Adipose tissue (tissue), 3 donors: Measurements from ENCODE around the gene AP3M1. TPM values are rescaled to one million over a fixed set of nuclear protein-coding genes. Genes with fewer than 3 reads are reported as not detected.

Source experiments
- H3K27ac ChIP-seq: one replicate; pipeline ENCODE4 v1.5.1; 2013; ENCODE audit warnings: low read depth, low read length
- WGBS, 3 donors: extraction: QIAGEN DNeasy Blood & Tissue Kit; methylation state at CpG; one replicate each; pipeline ENCODE4 v1.1.7; 2013; 5-methylcytosine and 5-hydroxymethylcytosine counted together
- polyA plus RNA-seq, 3 donors: library from polyadenylated mRNA; stranded (reverse); fragments of 200-250 nt; gene quantifications; one replicate each; pipeline ENCODE4 v1.2.3, GENCODE V29; 2013
- donor health status: healthy with polysubstance abuse.
- donor health status: Bipolar disorder and iron deficiency.
- donor health status: healthy.

AP3M1 gene
- polyA plus RNA-seq, 3 donors = 11.2 to 20.2 (median 13.2) TPM

DNA sequence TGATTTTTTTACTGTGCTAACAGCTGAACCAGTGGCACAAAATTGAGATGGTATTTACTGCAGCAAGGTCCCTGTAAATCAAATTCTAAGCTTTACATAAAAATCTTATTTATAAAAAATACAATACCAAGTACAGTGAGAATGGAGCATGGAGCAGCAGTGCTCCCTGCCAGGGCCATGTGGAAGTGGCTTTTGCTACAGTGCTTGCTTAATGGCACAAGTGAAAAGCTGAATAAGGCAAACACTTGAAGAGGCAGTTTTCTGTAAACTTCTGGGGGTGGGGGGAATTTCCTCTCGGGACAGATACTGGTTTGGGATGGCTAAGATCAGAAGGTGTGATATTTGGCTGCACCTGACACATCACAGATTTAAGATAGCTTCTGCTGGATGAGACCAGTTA is 27.5 kb downstream of the AP3M1 start:
- 26 to 64% (median 33%) methylated on average over 1 of the region's 1 CpG for WGBS, 3 donors
- no peak overlapping the region for H3K27ac ChIP-seq

DNA sequence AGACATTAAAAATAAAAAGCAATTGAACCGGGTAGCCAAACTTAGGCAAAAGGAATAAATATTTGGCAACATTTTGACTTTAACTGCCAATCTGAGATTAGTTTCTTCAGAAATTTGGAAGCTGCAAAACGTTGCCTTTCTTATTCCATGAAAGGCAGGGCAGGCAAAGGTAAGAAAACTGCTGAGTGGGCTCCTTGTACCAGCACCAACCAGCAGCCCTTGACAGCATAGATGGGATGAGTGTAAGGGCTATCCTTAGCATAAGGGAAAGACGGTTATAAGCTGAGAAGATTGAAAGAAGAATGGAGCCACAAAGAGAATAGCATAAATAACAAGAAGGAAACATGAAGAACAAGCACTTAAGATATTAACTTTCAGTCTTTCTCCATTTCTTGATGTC is 28.6 kb downstream of the AP3M1 start:
- no peak overlapping the region for H3K27ac ChIP-seq
- WGBS, 3 donors = 64 to 74% (median 68%) methylated on average over 3 of the region's 3 CpGs

DNA sequence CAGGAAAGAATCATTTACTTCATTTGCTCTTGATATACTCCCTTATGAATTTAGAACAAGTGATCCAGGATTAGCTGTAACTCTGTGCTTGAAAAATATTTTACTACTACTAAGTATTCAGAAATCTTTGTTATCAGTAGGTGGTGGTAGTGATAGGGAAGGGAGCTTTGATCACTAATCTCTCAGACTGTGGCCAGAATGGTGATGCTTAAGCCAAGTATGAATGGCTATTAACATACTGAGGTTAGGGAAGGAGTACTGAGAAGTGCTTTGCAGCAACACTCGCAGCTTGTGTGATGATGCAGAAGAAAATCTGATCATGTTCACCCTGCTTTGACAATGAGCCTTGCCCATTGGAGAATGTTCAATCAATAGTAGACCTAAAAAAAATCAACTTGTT is 29.3 kb downstream of the AP3M1 start:
- 76 to 87% (median 85%) methylated on average over 1 of the region's 1 CpG for WGBS, 3 donors
- no peak overlapping the region for H3K27ac ChIP-seq

DNA sequence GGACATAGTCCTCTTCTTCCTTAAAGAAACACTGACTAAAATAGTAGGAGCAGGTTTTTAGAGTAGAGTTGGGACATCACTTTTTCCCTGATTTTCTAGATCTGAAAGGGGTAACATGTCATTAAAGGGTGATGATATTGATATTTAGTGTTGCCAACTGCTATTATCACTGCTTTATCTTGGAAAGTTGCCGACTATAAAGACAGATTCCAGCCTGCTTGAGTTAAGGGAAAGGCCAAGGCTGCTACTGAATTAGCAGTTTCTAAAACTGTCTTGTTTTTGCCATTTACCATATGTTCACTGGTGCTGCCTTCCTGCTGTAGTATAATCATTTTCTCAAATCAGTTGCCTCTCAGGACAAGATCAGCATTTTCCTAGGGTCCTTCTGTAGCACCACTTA is 29.7 kb downstream of the AP3M1 start:
- WGBS, 3 donors = 18 to 55% (median 47%) methylated on average over 1 of the region's 1 CpG
- no peak overlapping the region for H3K27ac ChIP-seq

GRCh38 chr10:74118804-74119203 is 31.8 kb downstream of the AP3M1 start:
- H3K27ac ChIP-seq = no peak overlapping the region
- 79 to 93% (median 83%) methylated on average over 3 of the region's 3 CpGs for WGBS, 3 donors

- H3K27ac ChIP-seq = no peak overlapping the region
- WGBS, 3 donors = 92 to 97% (median 93%) methylated on average over 4 of the region's 4 CpGs
Observed at GRCh38 chr10:74117738-74118137, 32.9 kb downstream of the AP3M1 start.

DNA sequence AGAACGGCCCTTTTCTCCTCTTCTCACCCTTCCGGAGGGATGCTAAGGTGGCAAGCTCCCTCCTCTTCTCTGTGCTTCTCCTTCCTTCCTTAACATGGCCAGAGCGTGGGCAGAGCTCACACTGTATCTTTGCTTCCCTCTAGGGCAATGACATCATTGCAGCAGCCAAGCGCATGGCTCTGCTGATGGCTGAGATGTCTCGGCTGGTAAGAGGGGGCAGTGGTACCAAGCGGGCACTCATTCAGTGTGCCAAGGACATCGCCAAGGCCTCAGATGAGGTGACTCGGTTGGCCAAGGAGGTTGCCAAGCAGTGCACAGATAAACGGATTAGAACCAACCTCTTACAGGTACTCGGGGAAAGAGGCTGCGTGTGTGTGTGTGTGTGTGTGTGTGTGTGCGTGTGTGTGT is 36.6 kb downstream of the AP3M1 start:
- 78 to 85% (median 78%) methylated on average over 12 of the region's 12 CpGs for WGBS, 3 donors
- no peak overlapping the region for H3K27ac ChIP-seq

- no peak overlapping the region for H3K27ac ChIP-seq
- 48 to 89% (median 71%) methylated on average over 1 of the region's 1 CpG for WGBS, 3 donors
Observed at GRCh38 chr10:74113546-74113945, 37.1 kb downstream of the AP3M1 start.

DNA sequence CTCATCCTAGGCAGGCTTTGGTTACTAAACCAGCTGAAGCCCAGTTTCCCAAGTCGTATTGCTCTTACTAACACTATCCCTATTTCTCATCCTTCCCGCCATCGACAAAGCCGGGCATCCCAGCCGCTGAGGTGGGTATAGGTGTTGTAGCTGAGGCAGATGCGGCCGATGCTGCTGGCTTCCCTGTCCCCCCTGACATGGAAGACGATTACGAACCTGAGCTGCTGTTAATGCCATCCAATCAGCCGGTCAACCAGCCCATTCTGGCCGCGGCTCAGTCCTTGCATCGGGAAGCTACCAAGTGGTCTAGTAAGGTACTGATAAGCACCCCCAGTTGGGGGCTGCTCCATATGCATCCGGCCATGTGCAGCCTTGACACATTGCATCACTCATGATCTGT is 38.8 kb downstream of the AP3M1 start:
- 95 to 98% (median 98%) methylated on average over 14 of the region's 14 CpGs for WGBS, 3 donors
- no peak overlapping the region for H3K27ac ChIP-seq

- 74 to 85% (median 79%) methylated on average over 1 of the region's 1 CpG for WGBS, 3 donors
Observed at GRCh38 chr10:74110120-74110519, 40.5 kb downstream of the AP3M1 start.

DNA sequence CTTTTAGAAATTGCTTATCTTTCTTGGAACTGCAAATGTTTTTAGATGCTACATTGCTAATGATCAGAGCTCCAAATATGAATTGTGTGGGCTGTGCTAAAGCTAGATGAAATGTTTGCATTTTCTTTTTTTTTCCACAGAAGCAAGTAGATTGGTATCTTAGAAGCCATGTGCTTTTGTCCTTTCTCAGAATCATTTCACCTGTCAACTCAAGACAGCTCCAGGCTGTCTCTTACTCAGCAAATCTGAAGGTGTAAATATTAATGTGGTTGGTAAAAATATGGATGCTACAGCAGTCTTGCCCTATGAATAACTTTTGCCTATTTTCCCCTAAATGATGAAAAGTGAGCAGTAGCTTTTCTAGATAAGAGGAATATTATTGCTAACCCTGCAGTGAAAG is 41.2 kb downstream of the AP3M1 start:
- no peak overlapping the region for H3K27ac ChIP-seq

More at GRCh38 chr10:74110120-74110519, 40.5 kb downstream of the AP3M1 start:
- H3K27ac ChIP-seq = no peak overlapping the region

DNA sequence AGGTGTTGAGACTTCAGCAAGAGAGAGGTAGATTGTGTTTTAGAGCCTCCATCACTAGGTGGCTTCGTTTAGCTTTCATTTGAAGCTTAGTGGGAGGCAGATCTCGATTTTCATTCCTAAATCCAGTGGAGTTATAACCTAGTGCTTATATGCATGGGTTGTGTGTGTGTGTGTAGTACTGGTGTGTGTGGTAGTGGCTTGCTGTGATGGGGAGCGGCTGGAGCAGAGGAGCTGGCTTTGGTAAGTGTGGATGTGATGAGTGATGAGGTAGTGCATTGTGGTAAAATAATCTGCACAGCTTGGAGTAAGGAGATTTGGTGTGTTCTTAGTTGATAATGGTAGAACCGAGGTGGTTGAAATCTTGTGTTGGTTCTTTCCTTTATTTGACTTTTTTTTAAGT is 43.2 kb downstream of the AP3M1 start:
- 74 to 91% (median 81%) methylated on average over 4 of the region's 4 CpGs for WGBS, 3 donors
- no peak overlapping the region for H3K27ac ChIP-seq

DNA sequence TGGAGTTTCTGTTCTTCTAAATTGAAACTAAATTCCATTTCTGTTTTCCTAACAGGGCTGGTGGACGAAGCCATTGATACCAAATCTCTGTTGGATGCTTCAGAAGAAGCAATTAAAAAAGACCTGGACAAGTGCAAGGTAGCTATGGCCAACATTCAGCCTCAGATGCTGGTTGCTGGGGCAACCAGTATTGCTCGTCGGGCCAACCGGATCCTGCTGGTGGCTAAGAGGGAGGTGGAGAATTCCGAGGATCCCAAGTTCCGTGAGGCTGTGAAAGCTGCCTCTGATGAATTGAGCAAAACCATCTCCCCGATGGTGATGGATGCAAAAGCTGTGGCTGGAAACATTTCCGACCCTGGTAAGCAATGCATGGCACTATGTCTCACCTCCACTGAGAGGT is 45.6 kb downstream of the AP3M1 start:
- 87 to 94% (median 90%) methylated on average over 8 of the region's 8 CpGs for WGBS, 3 donors
- no peak overlapping the region for H3K27ac ChIP-seq

- WGBS, 3 donors = 90 to 96% (median 93%) methylated on average over 5 of the region's 5 CpGs
- no peak overlapping the region for H3K27ac ChIP-seq
Observed at GRCh38 chr10:74104480-74104879, 46.1 kb downstream of the AP3M1 start.

DNA sequence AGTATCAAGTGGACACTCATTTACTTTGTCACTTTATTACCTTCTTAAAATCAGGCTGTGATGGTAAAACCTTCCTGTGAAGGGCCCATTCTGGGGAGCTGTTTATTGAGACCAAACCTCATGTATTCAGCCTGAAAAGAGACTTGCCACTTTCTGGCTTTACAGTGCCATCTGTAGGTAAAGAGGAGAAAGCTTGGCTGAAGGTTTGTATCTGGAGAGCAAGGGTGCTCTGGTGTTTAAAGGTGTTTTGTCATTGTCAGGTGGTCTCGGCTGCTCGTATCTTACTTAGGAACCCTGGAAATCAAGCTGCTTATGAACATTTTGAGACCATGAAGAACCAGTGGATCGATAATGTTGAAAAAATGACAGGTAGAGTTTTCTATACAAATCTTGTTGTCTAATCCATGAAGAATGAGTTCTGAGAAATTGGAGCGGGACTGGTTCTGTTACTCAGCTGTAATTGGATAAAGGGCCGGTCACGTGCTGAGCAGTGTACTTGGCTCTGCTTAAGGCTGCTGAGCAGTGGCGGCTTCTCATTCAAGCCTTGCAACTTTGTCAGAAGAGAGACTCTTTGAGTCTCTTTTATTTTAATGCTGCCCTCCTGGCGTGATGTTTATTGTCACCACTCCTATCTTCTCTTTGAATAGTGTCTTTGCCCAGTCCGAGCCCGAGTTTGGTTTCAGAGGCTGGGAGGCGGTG is 46.9 kb downstream of the AP3M1 start:
- H3K27ac ChIP-seq = no peak overlapping the region
- WGBS, 3 donors = 87 to 92% (median 90%) methylated on average over 11 of the region's 11 CpGs

- no peak overlapping the region for H3K27ac ChIP-seq
- WGBS, 3 donors = 95 to 96% (median 96%) methylated on average over 3 of the region's 3 CpGs
Observed at GRCh38 chr10:74099836-74100235, 50.8 kb downstream of the AP3M1 start.

DNA sequence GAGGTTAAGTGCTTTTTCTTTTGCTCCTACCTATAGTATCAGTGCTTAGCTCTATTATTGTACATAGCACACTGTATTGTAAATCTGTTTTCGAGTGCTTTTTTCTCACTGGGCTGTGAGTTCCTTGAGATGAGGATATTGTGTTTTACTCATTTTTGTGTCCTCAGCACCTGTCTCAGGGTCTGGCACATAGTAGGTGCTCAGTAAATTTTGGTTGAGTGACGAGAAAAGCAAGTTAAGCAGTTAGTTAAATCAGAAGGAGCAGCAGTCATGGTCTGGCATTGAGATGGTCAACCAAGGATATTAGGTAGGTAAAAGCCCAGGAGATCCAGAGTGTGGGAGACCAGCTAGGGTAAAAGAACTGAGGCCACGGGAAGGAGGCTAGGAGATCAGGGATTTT is 51.2 kb downstream of the AP3M1 start:
- 93 to 95% (median 94%) methylated on average over 3 of the region's 3 CpGs for WGBS, 3 donors
- no peak overlapping the region for H3K27ac ChIP-seq

DNA sequence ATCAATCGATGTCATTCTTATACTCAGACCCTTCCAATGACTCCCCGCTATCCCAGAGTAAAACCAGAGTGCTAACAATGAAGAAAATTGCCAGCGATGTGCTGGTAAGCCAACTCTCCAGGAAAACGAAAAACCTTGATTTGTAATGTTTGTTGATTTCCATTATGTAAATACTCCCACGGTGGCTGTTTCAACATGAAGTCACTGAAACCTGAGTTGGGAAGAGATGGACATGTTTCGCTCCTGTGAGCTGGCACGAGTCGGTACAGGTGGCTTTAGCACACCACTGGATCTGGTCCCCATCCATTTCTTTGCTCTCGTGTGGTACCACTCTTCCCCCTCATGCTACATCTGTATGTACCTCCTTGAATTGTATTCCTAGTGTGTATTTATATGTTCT is 52.9 kb downstream of the AP3M1 start:
- H3K27ac ChIP-seq = no peak overlapping the region
- WGBS, 3 donors = 52 to 94% (median 92%) methylated on average over 9 of the region's 9 CpGs

DNA sequence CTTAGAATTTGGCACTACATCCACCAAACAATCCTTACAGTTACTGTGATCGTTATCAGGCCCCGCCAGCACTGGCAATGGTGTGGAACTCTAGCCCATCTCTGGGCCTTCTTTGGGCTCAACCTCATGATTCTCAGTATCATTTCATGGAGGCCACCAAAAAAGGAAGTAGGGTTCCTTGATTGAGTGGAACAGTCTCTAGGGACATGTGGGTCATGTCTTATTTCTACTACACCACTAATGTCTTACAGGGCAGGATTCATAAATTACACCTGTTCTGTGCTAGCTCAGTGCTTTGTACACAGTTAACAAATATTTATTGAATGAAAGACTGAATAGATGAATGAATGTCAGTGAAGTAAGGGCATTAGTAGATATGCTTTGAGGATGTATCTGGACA is 53.9 kb downstream of the AP3M1 start:
- H3K27ac ChIP-seq = no peak overlapping the region
- 96 to 97% (median 96%) methylated on average over 2 of the region's 2 CpGs for WGBS, 3 donors

DNA sequence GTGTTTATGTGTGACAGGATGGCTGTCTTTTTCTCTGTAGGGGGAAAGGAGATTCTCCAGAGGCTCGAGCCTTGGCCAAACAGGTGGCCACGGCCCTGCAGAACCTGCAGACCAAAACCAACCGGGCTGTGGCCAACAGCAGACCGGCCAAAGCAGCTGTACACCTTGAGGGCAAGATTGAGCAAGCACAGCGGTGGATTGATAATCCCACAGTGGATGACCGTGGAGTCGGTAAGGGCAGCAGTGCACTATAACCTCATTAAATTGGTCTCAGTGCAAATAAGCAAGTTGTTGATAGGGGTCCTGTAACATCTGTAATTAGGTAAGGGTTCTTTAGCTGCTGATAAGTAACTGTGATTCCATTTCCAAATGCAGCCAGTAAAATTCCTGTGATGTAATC is 56.4 kb downstream of the AP3M1 start:
- 92 to 96% (median 93%) methylated on average over 7 of the region's 7 CpGs for WGBS, 3 donors
- no peak overlapping the region for H3K27ac ChIP-seq
